Liver (tissue), 3 donors: ENCODE results near the gene KNOP1.

Source experiments
- EGR1 ChIP-seq, 2 donors: IDR thresholded peaks; 2 replicates each; pipeline ENCODE4 v1.6.1; 2016 to 2018; ENCODE audit warnings: antibody characterized with exemption in 2 of 2, low read depth in 2 of 2
- GABPA ChIP-seq, 2 donors: IDR thresholded peaks in 1 of 2; conservative IDR thresholded peaks in 1 of 2; 2 replicates each; pipeline ENCODE4 v1.6.1; 2016; ENCODE audit warnings: antibody characterized with exemption in 2 of 2, mild to moderate bottlenecking in 1 of 2, moderate library complexity in 1 of 2
- JUND ChIP-seq, 2 donors: IDR thresholded peaks; 2 replicates each; pipeline ENCODE4 v1.6.1; 2016; ENCODE audit warnings: antibody characterized with exemption in 2 of 2
- MAX ChIP-seq: IDR thresholded peaks from 2 replicates; pipeline ENCODE4 v1.6.1; 2016; ENCODE audit warnings: antibody characterized with exemption
- NR2F2 ChIP-seq: IDR thresholded peaks from 2 replicates; pipeline ENCODE4 v1.6.1; 2016; ENCODE audit warnings: antibody characterized with exemption
- RAD21 ChIP-seq, 2 donors: IDR thresholded peaks; 2 replicates each; pipeline ENCODE4 v1.6.1; 2016; ENCODE audit warnings: antibody characterized with exemption in 2 of 2, mild to moderate bottlenecking in 2 of 2
- REST ChIP-seq: IDR thresholded peaks from 2 replicates; pipeline ENCODE4 v1.6.1; 2016; ENCODE audit warnings: antibody characterized with exemption, mild to moderate bottlenecking
- RXRA ChIP-seq, 2 donors: IDR thresholded peaks; 2 replicates each; pipeline ENCODE4 v1.6.1; 2017 to 2018; ENCODE audit warnings: antibody characterized with exemption in 2 of 2, mild to moderate bottlenecking in 1 of 2
- SP1 ChIP-seq: IDR thresholded peaks from 2 replicates; pipeline ENCODE4 v1.6.1; 2018; ENCODE audit warnings: antibody characterized with exemption, mild to moderate bottlenecking
- TAF1 ChIP-seq: conservative IDR thresholded peaks from 2 replicates; pipeline ENCODE4 v1.6.1; 2016; ENCODE audit warnings: antibody characterized with exemption, mild to moderate bottlenecking
- ZBTB33 ChIP-seq: IDR thresholded peaks from 2 replicates; pipeline ENCODE4 v1.6.1; 2016; ENCODE audit warnings: antibody characterized with exemption
- TF ChIP-seq, protein P1 (sequence below): fragments of 150-350 bp; IDR thresholded peaks from 2 replicates; pipeline ENCODE4 v1.5.1; 2017; ENCODE audit warnings: improper control_type of control experiment, low read depth, low read length; ENCODE audit not compliant: missing input control
- TF ChIP-seq, protein P2 (sequence below): IDR thresholded peaks from 2 replicates; pipeline ENCODE4 v1.6.1; 2016; ENCODE audit warnings: antibody characterized with exemption
- donor health status: healthy.
- donor health status: healthy.

DNA sequence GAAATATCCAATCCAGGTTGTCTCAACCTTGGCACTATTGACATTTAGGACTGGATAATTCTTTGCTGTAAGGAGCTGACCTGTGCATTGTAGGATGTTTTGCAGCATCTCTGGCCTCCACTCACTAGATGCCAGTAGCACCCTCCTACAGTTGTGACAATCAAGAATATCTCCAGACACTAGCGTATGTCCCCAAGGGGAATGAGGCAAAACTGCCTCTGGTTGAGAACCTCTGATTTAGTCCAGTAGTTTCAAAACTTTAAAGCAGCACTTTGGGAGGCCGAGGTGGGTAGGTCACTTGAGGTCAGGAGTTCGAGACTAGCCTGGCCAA lies 48.5 kb upstream of the KNOP1 start:
- TF ChIP-seq, protein P1, sequence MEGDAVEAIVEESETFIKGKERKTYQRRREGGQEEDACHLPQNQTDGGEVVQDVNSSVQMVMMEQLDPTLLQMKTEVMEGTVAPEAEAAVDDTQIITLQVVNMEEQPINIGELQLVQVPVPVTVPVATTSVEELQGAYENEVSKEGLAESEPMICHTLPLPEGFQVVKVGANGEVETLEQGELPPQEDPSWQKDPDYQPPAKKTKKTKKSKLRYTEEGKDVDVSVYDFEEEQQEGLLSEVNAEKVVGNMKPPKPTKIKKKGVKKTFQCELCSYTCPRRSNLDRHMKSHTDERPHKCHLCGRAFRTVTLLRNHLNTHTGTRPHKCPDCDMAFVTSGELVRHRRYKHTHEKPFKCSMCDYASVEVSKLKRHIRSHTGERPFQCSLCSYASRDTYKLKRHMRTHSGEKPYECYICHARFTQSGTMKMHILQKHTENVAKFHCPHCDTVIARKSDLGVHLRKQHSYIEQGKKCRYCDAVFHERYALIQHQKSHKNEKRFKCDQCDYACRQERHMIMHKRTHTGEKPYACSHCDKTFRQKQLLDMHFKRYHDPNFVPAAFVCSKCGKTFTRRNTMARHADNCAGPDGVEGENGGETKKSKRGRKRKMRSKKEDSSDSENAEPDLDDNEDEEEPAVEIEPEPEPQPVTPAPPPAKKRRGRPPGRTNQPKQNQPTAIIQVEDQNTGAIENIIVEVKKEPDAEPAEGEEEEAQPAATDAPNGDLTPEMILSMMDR: no peak
- TF ChIP-seq, protein P2, sequence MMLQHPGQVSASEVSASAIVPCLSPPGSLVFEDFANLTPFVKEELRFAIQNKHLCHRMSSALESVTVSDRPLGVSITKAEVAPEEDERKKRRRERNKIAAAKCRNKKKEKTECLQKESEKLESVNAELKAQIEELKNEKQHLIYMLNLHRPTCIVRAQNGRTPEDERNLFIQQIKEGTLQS: no peak
- TF ChIP-seq REST (no peak), NR2F2 (no peak), GABPA (IDR thresholded peaks at IDR 0.05 in 1 of 2, conservative IDR thresholded peaks at IDR 0.05 in 1 of 2) (no peak), RAD21 (IDR thresholded peaks at IDR 0.05) (no peak), ZBTB33 (no peak), RXRA (IDR thresholded peaks at IDR 0.05) (no peak), TAF1 (no peak), JUND (IDR thresholded peaks at IDR 0.05) (no peak), MAX (no peak), EGR1 (IDR thresholded peaks at IDR 0.05; ENCODE audit: low read depth in 2 of 2) (no peak), SP1 (no peak)
